Vagina (tissue), 2 donors: ENCODE data around the gene LCK.

Source experiments
- POLR2A ChIP-seq, 2 donors: fragments of 450-650 bp; IDR thresholded peaks; one replicate each; pipeline ENCODE4 v1.6.1; 2017; ENCODE audit warnings: antibody characterized with exemption in 2 of 2, mild to moderate bottlenecking in 2 of 2, moderate library complexity in 2 of 2
- POLR2AphosphoS5 ChIP-seq, 2 donors: sonication (generic); formaldehyde crosslinking; IDR thresholded peaks; one replicate each; pipeline ENCODE4 v1.9.0; 2017; ENCODE audit warnings: antibody characterized with exemption in 2 of 2, mild to moderate bottlenecking in 2 of 2, low read depth in 1 of 2; ENCODE audit not compliant: insufficient read depth in 1 of 2
- TF ChIP-seq, protein P1 (sequence below), 3 experiments: fragments of 450-650 bp in 2 of 3; fragments of 200-600 bp in 1 of 3; sonication (generic) in 1 of 3; IDR thresholded peaks; one replicate each; pipeline ENCODE4 v1.5.1; 2017 to 2019; ENCODE audit warnings: antibody characterized with exemption in 3 of 3, mild to moderate bottlenecking in 2 of 3, moderate library complexity in 2 of 3

- TF ChIP-seq, protein P1, sequence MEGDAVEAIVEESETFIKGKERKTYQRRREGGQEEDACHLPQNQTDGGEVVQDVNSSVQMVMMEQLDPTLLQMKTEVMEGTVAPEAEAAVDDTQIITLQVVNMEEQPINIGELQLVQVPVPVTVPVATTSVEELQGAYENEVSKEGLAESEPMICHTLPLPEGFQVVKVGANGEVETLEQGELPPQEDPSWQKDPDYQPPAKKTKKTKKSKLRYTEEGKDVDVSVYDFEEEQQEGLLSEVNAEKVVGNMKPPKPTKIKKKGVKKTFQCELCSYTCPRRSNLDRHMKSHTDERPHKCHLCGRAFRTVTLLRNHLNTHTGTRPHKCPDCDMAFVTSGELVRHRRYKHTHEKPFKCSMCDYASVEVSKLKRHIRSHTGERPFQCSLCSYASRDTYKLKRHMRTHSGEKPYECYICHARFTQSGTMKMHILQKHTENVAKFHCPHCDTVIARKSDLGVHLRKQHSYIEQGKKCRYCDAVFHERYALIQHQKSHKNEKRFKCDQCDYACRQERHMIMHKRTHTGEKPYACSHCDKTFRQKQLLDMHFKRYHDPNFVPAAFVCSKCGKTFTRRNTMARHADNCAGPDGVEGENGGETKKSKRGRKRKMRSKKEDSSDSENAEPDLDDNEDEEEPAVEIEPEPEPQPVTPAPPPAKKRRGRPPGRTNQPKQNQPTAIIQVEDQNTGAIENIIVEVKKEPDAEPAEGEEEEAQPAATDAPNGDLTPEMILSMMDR (IDR thresholded peaks at IDR 0.05): peak; percentile 56 to 62 (median 62)
- TF ChIP-seq POLR2A (IDR thresholded peaks at IDR 0.05) (no peak), POLR2AphosphoS5 (IDR thresholded peaks at IDR 0.05; ENCODE audit: insufficient read depth in 1 of 2, low read depth in 1 of 2) (peak in 1 of 2 donors; percentile 62)
Measured at GRCh38 chr1:32247983-32248889, 2.8 kb upstream of the LCK start.
